Measurements from ENCODE around the gene GKN1.
"Not testable (repeated sequence)": the region's sequence is repeated elsewhere in the genome, so short reads cannot be mapped to it uniquely, and the experiment has no call there.

Gene GKN1

GRCh38 chr2:68974251-68974650 lies at the start of gene GKN1:
TSS of gene GKN1 (plus strand) at chr2:68974636. CDS start at chr2:68974678, 42 bp downstream.
- DNase-seq, result no peak

GRCh38 chr2:68925295-68925896 lies 49.0 kb upstream of the GKN1 start:
- DNase-seq, result peak; percentile 41

- no peak for DNase-seq
Measured at GRCh38 chr2:68926796-68927195, 47.6 kb upstream of the GKN1 start.

GRCh38 chr2:68931149-68931711 lies 43.2 kb upstream of the GKN1 start:
- no peak for DNase-seq

GRCh38 chr2:68931799-68932198 lies 42.6 kb upstream of the GKN1 start:
- no peak for DNase-seq

GRCh38 chr2:68932402-68932801 lies 42.0 kb upstream of the GKN1 start:
- no peak for DNase-seq

- no peak for DNase-seq
Measured at GRCh38 chr2:68934021-68934420, 40.4 kb upstream of the GKN1 start.

- DNase-seq, result no peak
Measured at GRCh38 chr2:68935471-68935870, 39.0 kb upstream of the GKN1 start.

- DNase-seq, result no peak
Measured at GRCh38 chr2:68936427-68936826, 38.0 kb upstream of the GKN1 start.

GRCh38 chr2:68936889-68937288 lies 37.5 kb upstream of the GKN1 start:
- no peak for DNase-seq

- DNase-seq, result no peak
Measured at GRCh38 chr2:68937346-68938055, 36.9 kb upstream of the GKN1 start.

- no peak for DNase-seq
Measured at GRCh38 chr2:68938938-68939337, 35.5 kb upstream of the GKN1 start.

GRCh38 chr2:68939962-68940361 lies 34.5 kb upstream of the GKN1 start:
- DNase-seq, result no peak

GRCh38 chr2:68940369-68940768 lies 34.1 kb upstream of the GKN1 start:
- no peak for DNase-seq

GRCh38 chr2:68942827-68943226 lies 31.6 kb upstream of the GKN1 start:
- DNase-seq, result no peak

GRCh38 chr2:68943581-68944568 lies 30.6 kb upstream of the GKN1 start:
- DNase-seq, result peak; percentile 41

GRCh38 chr2:68946117-68946516 lies 28.3 kb upstream of the GKN1 start:
- DNase-seq, result no peak

GRCh38 chr2:68948710-68949109 lies 25.7 kb upstream of the GKN1 start:
- no peak for DNase-seq

- DNase-seq, result no peak
Measured at GRCh38 chr2:68951899-68952298, 22.5 kb upstream of the GKN1 start.

GRCh38 chr2:68952887-68953521 lies 21.4 kb upstream of the GKN1 start, which contains the start of gene GKN2:
TSS of gene GKN2 (minus strand) at chr2:68952893. CDS start at chr2:68952861, 32 bp downstream.
- no peak for DNase-seq

- DNase-seq, result not testable (repeated sequence)
Measured at GRCh38 chr2:68955432-68955831, 19.0 kb upstream of the GKN1 start.

GRCh38 chr2:68959001-68959400 lies 15.4 kb upstream of the GKN1 start:
- no peak for DNase-seq

- DNase-seq, result no peak
Measured at GRCh38 chr2:68961380-68961779, 13.1 kb upstream of the GKN1 start.
